HepG2 (cell line): ENCODE data around the gene IRGQ.
A peak's percentile ranks its signal among the peaks of the same experiment; 100 is the strongest.

Source experiments
- CTCF ChIP-seq: sonication (generic); formaldehyde crosslinking; IDR thresholded peaks from 2 replicates; pipeline ENCODE4 v1.5.0; 2020; ENCODE audit warnings: mild to moderate bottlenecking, missing genetic modification reagents, moderate library complexity
- MAZ ChIP-seq, 2 experiments: sonication (generic) in 1 of 2; formaldehyde crosslinking in 1 of 2; IDR thresholded peaks; 2 replicates each; pipeline versions ENCODE4 v1.5.0 to v1.6.1; 2012 to 2020; ENCODE audit warnings: low read depth in 2 of 2, mild to moderate bottlenecking in 2 of 2, borderline replicate concordance in 1 of 2, improper control_type of control experiment in 1 of 2, low read length in 1 of 2, missing genetic modification reagents in 1 of 2, moderate library complexity in 1 of 2
- NCOA2 ChIP-seq: sonication (generic); formaldehyde crosslinking; IDR thresholded peaks from 2 replicates; pipeline ENCODE4 v1.8.0; 2022; ENCODE audit warnings: inconsistent platforms
- ZBTB33 ChIP-seq: sonication (generic); formaldehyde crosslinking; IDR thresholded peaks from 2 replicates; pipeline ENCODE4 v1.4.0; 2020; ENCODE audit warnings: missing genetic modification reagents
- ZBTB43 ChIP-seq: sonication (generic); formaldehyde crosslinking; conservative IDR thresholded peaks from 2 replicates; pipeline ENCODE4 v1.4.0; 2020; ENCODE audit warnings: missing genetic modification reagents

GRCh38 chr19:43639519-43640423 lies 43.8 kb upstream of the IRGQ start, which contains the start of gene CADM4:
- TF ChIP-seq MAZ (IDR thresholded peaks at IDR 0.05; ENCODE audit: borderline replicate concordance, low read depth, low read length): no peak
- TF ChIP-seq MAZ (CRISPR knock-in tag; IDR thresholded peaks at IDR 0.05; ENCODE audit: low read depth): peak; percentile 36; the same call in 1 of the 2 replicates
- TF ChIP-seq ZBTB43 (CRISPR knock-in tag): no peak
- TF ChIP-seq CTCF (CRISPR knock-in tag): no peak
- TF ChIP-seq ZBTB33 (CRISPR knock-in tag): no peak
- TF ChIP-seq NCOA2 (CRISPR knock-in tag): no peak
